ENCODE results near the gene PET117.
"Not testable (repeated sequence)": the region's sequence is repeated elsewhere in the genome, so short reads cannot be mapped to it uniquely, and the experiment has no call there.

PET117 gene

GRCh38 chr20:18156045-18156444 is 18.4 kb downstream of the PET117 start:
- in situ Hi-C loops (cut with MboI; ENCODE audit: low sequenced_read_pairs) = no loop called here

DNA sequence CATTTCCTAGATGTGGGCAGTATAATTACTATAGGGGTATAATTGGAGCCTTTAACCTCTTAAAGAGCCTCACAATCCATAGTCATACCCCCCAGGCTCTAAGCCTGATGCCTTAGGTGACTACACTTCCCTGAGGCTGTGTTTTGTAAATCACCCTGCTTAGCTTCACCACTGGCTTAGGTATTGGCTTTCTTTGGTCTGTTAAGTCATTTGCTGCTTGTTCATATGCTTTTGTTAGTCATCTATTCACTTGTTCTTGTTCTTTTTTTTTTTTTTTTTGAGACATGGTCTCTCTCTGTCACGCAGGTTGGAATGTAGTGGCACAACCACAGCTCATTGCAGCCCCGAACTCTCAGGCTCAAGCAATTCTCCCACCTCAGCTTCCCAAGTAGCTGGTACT is 26.7 kb downstream of the PET117 start:
- in situ Hi-C loops (cut with MboI; ENCODE audit: low sequenced_read_pairs) = no loop called here

DNA sequence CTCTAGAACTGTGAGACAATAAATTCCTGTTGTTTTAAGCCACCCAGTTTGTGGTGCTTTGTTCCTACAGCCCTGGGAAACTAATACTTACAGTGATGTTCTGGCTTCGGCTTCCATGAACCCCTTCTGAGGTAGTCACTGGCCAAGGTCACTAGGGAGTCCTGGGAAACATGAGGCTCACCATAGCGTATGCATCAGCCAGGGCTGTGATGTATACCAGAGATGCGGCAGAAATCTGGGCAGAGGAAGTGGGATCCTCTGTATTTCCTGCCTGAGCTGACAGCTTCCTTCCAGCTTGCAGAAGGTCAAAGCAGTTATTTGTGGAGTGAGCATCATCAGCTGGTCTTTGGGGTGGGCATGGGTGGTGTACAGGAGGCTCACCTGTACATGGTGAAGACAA is 27.9 kb downstream of the PET117 start:
- in situ Hi-C loops (cut with MboI; ENCODE audit: low sequenced_read_pairs) = no loop called here

GRCh38 chr20:18166241-18166881 is 28.7 kb downstream of the PET117 start:
- in situ Hi-C loops (cut with MboI; ENCODE audit: low sequenced_read_pairs) = no loop called here

GRCh38 chr20:18166950-18167349 is 29.3 kb downstream of the PET117 start:
- in situ Hi-C loops (cut with MboI; ENCODE audit: low sequenced_read_pairs) = no loop called here

DNA sequence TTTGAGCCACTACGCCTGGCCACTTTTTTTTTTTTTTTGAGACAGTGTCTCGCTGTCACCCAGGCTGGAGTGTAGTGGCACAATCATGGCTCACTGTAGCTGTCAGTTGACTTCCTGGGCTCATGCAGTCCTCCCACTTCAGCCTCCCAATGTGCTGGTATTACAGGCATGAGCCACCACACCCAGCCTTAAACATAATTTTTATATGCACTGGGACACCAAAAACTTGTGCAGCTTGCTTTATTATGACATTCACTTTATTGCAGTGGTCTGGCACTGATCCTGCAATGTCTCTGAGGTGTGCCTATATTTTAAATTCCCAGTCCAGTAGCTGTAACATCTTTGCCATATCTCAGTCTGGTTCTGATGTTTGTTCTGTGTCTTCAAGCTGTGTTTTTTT is 34.7 kb downstream of the PET117 start:
- in situ Hi-C loops (cut with MboI; ENCODE audit: low sequenced_read_pairs) = no loop called here

DNA sequence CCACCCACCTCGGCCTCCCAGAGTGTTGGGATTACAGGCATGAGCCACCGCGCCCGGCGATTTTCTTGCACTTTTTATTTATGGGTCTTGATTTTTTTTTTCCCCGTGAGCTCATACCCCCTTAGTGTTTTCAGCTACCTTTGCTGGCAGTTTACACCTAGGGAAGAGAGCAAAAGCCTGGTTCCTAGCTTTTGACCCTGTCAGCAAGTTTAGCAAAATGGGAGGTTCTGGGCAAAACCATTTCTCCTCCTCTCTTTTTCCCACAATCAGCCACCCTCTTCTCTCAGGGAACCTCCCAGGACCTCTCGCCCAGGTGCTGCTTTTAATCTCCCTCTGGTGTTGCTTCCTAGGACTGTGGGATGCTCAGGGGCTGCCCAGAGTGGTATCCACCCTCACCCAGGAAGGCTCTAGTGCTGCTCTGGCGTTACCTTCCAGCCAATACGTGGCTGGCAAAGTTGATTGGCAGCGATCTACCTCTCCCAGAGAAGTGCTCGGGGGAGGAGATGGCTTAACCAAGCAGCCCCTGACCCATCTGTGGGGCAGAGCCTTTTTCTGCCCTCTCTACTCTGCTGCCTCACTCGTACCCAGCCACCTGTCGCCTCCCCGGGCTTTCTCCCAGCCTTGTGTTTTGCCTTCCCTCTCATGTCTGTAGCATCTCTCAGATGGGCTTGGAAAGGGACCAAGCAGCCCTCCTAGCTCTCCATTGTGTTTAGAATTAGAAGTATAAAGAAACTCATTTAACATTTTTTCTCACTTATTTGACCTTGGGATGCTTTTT is 37.4 kb downstream of the PET117 start:
- in situ Hi-C loops (cut with MboI; ENCODE audit: low sequenced_read_pairs) = no loop called here

GRCh38 chr20:18176318-18176785 is 38.7 kb downstream of the PET117 start:
- in situ Hi-C loops (cut with MboI; ENCODE audit: low sequenced_read_pairs) = no loop called here

DNA sequence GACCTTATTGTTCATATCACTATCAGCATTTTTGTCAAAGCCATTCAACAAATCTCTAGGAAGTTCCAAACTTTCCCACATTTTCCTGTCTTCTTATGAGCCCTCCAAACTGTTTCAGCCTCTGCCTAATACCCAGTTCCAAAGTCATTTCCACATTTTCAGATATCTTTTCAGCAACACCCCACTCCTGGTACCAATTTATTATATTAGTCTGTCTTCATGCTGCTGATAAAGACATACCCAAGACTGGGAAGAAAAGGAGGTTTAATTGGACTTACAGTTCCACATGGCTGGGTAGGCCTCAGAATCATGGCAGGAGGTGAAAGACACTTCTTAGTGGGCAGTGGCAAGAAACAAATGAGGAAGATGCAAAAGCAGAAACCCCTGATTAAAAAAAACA is 42.7 kb downstream of the PET117 start:
- in situ Hi-C loops (cut with MboI; ENCODE audit: low sequenced_read_pairs) = not testable (repeated sequence)

GRCh38 chr20:18180815-18181214 is 43.2 kb downstream of the PET117 start:
- in situ Hi-C loops (cut with MboI; ENCODE audit: low sequenced_read_pairs) = no loop called here

- in situ Hi-C loops (cut with MboI; ENCODE audit: low sequenced_read_pairs) = no loop called here
Observed at GRCh38 chr20:18187020-18187419, 49.4 kb downstream of the PET117 start.

- in situ Hi-C loops (cut with MboI; ENCODE audit: low sequenced_read_pairs) = no loop called here
Observed at GRCh38 chr20:18188434-18188833, 50.8 kb downstream of the PET117 start.

DNA sequence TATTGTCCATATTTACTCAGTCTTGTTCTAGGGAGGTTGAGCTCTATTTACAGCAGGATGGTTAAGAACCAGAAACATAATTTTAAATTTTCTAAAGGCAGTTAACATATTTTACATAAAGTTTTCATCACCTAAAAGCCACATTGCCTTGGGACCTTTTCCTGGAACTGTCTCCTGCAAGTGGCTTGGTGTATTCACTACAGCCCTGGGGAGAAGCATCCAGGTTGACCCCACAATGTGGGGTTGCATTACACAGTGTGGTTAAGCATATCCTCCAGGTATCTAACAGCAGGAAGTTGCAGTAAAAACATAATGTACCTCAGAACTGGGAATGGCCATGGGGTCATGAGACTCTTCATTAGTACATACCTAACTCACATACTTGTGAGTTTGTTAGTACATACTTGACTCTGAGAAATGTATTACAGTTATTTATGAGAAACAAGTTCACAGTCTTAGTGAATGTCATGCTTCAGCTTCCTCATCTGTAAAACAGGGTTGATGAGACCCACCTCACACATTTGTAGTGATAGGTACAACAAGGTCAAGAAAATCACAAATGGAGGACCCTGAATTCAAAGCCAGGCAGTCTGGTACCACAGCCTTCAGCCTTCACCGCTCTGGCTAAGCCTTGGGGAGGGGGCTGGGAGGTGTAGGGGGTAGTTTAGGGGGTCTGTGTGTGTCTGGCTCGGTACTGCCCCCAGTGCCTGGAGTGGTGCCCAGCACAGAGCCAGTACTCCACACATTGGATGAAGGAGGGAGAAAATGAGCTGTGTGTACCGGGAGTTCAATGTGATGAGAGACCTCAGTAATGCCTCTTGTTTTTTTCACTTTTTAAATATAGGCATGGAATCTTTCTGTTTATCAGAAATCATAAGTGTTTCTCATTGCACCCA is 52.9 kb downstream of the PET117 start:
- in situ Hi-C loops (cut with MboI; ENCODE audit: low sequenced_read_pairs) = no loop called here

DNA sequence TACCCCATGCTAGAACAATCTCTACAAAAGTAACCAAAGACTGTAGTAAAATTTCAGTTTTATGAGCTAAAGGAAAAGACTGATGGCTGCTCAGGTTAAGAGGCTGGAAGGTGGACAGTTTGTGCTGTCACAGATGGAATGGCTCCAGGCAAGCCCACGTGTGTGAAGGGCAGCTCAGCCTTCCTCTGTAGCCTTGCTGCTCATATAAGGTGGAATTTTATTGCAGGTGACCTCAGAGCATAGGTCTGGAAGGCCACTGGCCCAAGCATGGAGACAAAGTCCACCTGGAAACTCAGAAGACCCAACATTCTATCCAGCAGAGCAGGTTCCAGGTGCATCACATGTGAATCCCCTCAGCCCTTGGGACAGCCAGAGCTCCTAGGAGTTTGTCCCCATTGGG is 53.6 kb downstream of the PET117 start:
- in situ Hi-C loops (cut with MboI; ENCODE audit: low sequenced_read_pairs) = no loop called here

Measured in HL-60/S4 (cell line).